H1 (cell line): ENCODE data around the gene LPO. TPM values are rescaled to one million over a fixed set of nuclear protein-coding genes. Genes with fewer than 3 reads are reported as not detected.

Source experiments
- CTCF ChIA-PET: fragments of 300-600 bp; sonication (Branson Sonifier 250); formaldehyde crosslinking; loops from one replicate; lab custom pipeline; 2021; ENCODE audit not compliant: partially characterized antibody; lab: Charles Lee
- POLR2A ChIA-PET: fragments of 300-600 bp; sonication (Branson Sonifier 250); formaldehyde crosslinking; loops from one replicate; lab custom pipeline; 2021; ENCODE audit warnings: inconsistent platforms; ENCODE audit not compliant: partially characterized antibody; lab: Charles Lee
- DNase-seq, 2 experiments: peaks; one replicate each; pipeline versions ENCODE4 v3.0.0 to v3.0.0-alpha.2; 2010 to 2022; ENCODE audit warnings: low spot score in 2 of 2, low read depth in 1 of 2, mixed read lengths in 1 of 2
- FAIRE-seq: peaks from 2 replicates; lab custom pipeline; 2011; peaks lifted over from hg19 to GRCh38; lab: Jason Lieb, UNC
- H2AFZ ChIP-seq: 2 replicates; pipeline ENCODE4 v1.8.1; 2012; ENCODE audit warnings: low read length, inconsistent platforms
- H2AK5ac ChIP-seq: 2 replicates; pipeline ENCODE4 v1.6.1; 2013; ENCODE audit warnings: low read depth, low read length
- H2BK120ac ChIP-seq: replicated peaks from 2 replicates; pipeline ENCODE3; 2013; ENCODE audit warnings: low read depth, low read length, inconsistent platforms
- H2BK12ac ChIP-seq: 2 replicates; pipeline ENCODE4 v1.6.1; 2013; ENCODE audit warnings: low read depth, low read length
- H2BK15ac ChIP-seq: 2 replicates; pipeline ENCODE4 v1.6.1; 2013; ENCODE audit warnings: low read length
- H2BK20ac ChIP-seq: 2 replicates; pipeline ENCODE4 v1.6.1; 2013; ENCODE audit warnings: low read length
- H2BK5ac ChIP-seq: 2 replicates; pipeline ENCODE4 v1.6.1; 2013; ENCODE audit warnings: low read depth, low read length
- H3K14ac ChIP-seq: 2 replicates; pipeline ENCODE4 v1.6.1; 2013; ENCODE audit warnings: inconsistent platforms; ENCODE audit not compliant: insufficient read length
- H3K18ac ChIP-seq: 2 replicates; pipeline ENCODE4 v1.6.1; 2013; ENCODE audit warnings: low read length; ENCODE audit errors: extremely low read depth
- H3K23ac ChIP-seq: 2 replicates; pipeline ENCODE4 v1.6.1; 2013; ENCODE audit warnings: inconsistent platforms; ENCODE audit not compliant: insufficient read length
- H3K23me2 ChIP-seq: 2 replicates; pipeline ENCODE4 v1.6.1; 2013; ENCODE audit warnings: low read depth, low read length
- H3K27ac ChIP-seq: 2 replicates; pipeline ENCODE4 v1.6.1; 2011; ENCODE audit warnings: low read depth, low read length, inconsistent platforms
- H3K27me3 ChIP-seq, 4 experiments: replicated peaks in 1 of 4; 1 replicate in 1 of 4; 2 replicates in 3 of 4; pipeline versions ENCODE4 v1.6.1 to v1.8.1; 2011 to 2013; ENCODE audit warnings: low read length in 3 of 4, mild to moderate bottlenecking in 3 of 4, inconsistent platforms in 2 of 4, mixed read lengths in 2 of 4, moderate library complexity in 1 of 4; ENCODE audit not compliant: control insufficient read depth in 3 of 4, insufficient read depth in 3 of 4; ENCODE audit errors: extremely low read depth in 1 of 4
- H3K36me3 ChIP-seq, 4 experiments: 2 replicates each; pipeline versions ENCODE4 v1.6.1 to v1.8.1; 2011 to 2013; ENCODE audit warnings: mild to moderate bottlenecking in 4 of 4, low read length in 3 of 4, moderate library complexity in 2 of 4, control low read depth in 1 of 4, inconsistent platforms in 1 of 4; ENCODE audit not compliant: insufficient read depth in 4 of 4, control insufficient read depth in 2 of 4
- H3K4ac ChIP-seq: replicated peaks from 2 replicates; pipeline ENCODE3; 2013; ENCODE audit warnings: low read length, low read depth, mixed read lengths, inconsistent platforms; ENCODE audit not compliant: insufficient read length
- H3K4me1 ChIP-seq, 4 experiments: replicated peaks in 1 of 4; 1 replicate in 1 of 4; 2 replicates in 3 of 4; pipeline versions ENCODE4 v1.6.1 to v1.8.1; 2011 to 2013; ENCODE audit warnings: low read length in 3 of 4, inconsistent platforms in 2 of 4, mixed read lengths in 1 of 4; ENCODE audit not compliant: insufficient read depth in 4 of 4, control insufficient read depth in 3 of 4
- H3K4me2 ChIP-seq, 2 experiments: 2 replicates each; pipeline versions ENCODE4 v1.6.1 to v1.8.1; 2011 to 2013; ENCODE audit warnings: low read depth in 2 of 2, low read length in 2 of 2, control low read depth in 1 of 2, inconsistent platforms in 1 of 2, mild to moderate bottlenecking in 1 of 2; ENCODE audit not compliant: insufficient read depth in 1 of 2
- H3K4me3 ChIP-seq, 4 experiments: fragments of 200-600, 300-600 bp in 1 of 4; sonication (generic), shearing (Covaris generic), sonication (Bioruptor Twin) in 1 of 4; 2 replicates each; pipeline versions ENCODE4 v1.5.1 to v1.8.1; 2011 to 2016; ENCODE audit warnings: low read length in 4 of 4, low read depth in 3 of 4, control low read depth in 2 of 4, inconsistent platforms in 2 of 4, mild to moderate bottlenecking in 2 of 4, mixed read lengths in 1 of 4, moderate library complexity in 1 of 4; ENCODE audit not compliant: insufficient read depth in 2 of 4; ENCODE audit errors: extremely low read depth in 1 of 4
- H3K56ac ChIP-seq: replicated peaks from 2 replicates; pipeline ENCODE3; 2013; ENCODE audit warnings: low read depth, mild to moderate bottlenecking, mixed read lengths, low read length, inconsistent platforms; ENCODE audit not compliant: insufficient read length
- H3K79me1 ChIP-seq: 2 replicates; pipeline ENCODE4 v1.6.1; 2013; ENCODE audit warnings: low read depth, low read length, control low read depth
- H3K79me2 ChIP-seq, 2 experiments: 2 replicates each; pipeline versions ENCODE4 v1.6.1 to v1.8.1; 2012 to 2013; ENCODE audit warnings: low read length in 2 of 2, mild to moderate bottlenecking in 2 of 2, inconsistent platforms in 1 of 2; ENCODE audit not compliant: insufficient read depth in 2 of 2, control insufficient read depth in 1 of 2
- H3K9ac ChIP-seq, 4 experiments: replicated peaks in 1 of 4; 1 replicate in 1 of 4; 2 replicates in 3 of 4; pipeline versions ENCODE4 v1.6.1 to v1.8.1; 2011 to 2013; ENCODE audit warnings: low read depth in 3 of 4, low read length in 3 of 4, control low read depth in 2 of 4, mild to moderate bottlenecking in 2 of 4, moderate library complexity in 2 of 4, inconsistent platforms in 1 of 4; ENCODE audit errors: extremely low read depth in 1 of 4
- H3K9me3 ChIP-seq, 2 experiments: 2 replicates each; pipeline versions ENCODE4 v1.6.1 to v1.8.1; 2012 to 2013; ENCODE audit warnings: mild to moderate bottlenecking in 2 of 2, moderate library complexity in 2 of 2, control low read depth in 1 of 2, inconsistent platforms in 1 of 2, low read depth in 1 of 2, low read length in 1 of 2, mixed read lengths in 1 of 2; ENCODE audit not compliant: insufficient read depth in 2 of 2
- H4K20me1 ChIP-seq, 2 experiments: replicated peaks in 1 of 2; 2 replicates each; pipeline versions ENCODE3 to v1.8.1; 2011 to 2013; ENCODE audit warnings: inconsistent platforms in 2 of 2, low read length in 2 of 2, mild to moderate bottlenecking in 1 of 2; ENCODE audit not compliant: insufficient read depth in 2 of 2, control insufficient read depth in 1 of 2
- H4K5ac ChIP-seq: 2 replicates; pipeline ENCODE4 v1.6.1; 2013; ENCODE audit warnings: low read length, low read depth, mixed read lengths, inconsistent platforms; ENCODE audit not compliant: insufficient read length
- H4K8ac ChIP-seq: 2 replicates; pipeline ENCODE4 v1.8.0; 2013; ENCODE audit warnings: mild to moderate bottlenecking, moderate library complexity, low read length, inconsistent platforms; ENCODE audit not compliant: insufficient read depth; ENCODE audit errors: extremely low read depth
- H4K91ac ChIP-seq: replicated peaks from 2 replicates; pipeline ENCODE3; 2013; ENCODE audit warnings: low read length, mixed read lengths, inconsistent platforms; ENCODE audit not compliant: insufficient read length
- CREB1 ChIP-seq: IDR thresholded peaks from 2 replicates; pipeline ENCODE4 v1.6.1; 2012; ENCODE audit warnings: inconsistent platforms
- RFX5 ChIP-seq: IDR thresholded peaks from 2 replicates; pipeline ENCODE4 v1.6.1; 2011; ENCODE audit warnings: low read depth, low read length, improper control_type of control experiment, borderline replicate concordance
- WGBS, 2 experiments: shearing (Covaris generic) in 1 of 2; methylation state at CpG; one replicate each; pipeline versions ENCODE4 v1.1.6 to v1.1.7; 2013 to 2015; ENCODE audit warnings: low lambda C conversion rate in 2 of 2, mixed read lengths in 2 of 2, inconsistent platforms in 1 of 2, low coverage in 1 of 2, missing lambda C conversion rate in 1 of 2; ENCODE audit not compliant: insufficient replicate concordance in 2 of 2, insufficient coverage in 1 of 2, insufficient read length in 1 of 2; ENCODE audit errors: extremely low coverage in 1 of 2, missing lambda C conversion rate in 1 of 2; 5-methylcytosine and 5-hydroxymethylcytosine counted together
- polyA plus RNA-seq, 7 experiments: library from polyadenylated mRNA; depleted of rRNA in 3 of 7; stranded (reverse) in 5 of 7; unstranded in 2 of 7; fragments of >200 nt in 5 of 7; fragments of 200-250 nt in 2 of 7; gene quantifications; 1 replicate in 5 of 7; 2 replicates in 1 of 7; 4 replicates in 1 of 7; pipeline versions ENCODE4 v1.2.1 to v1.2.3, GENCODE V29; 2011 to 2013; ENCODE audit warnings: missing spikeins in 2 of 7, mixed read lengths in 2 of 7
- total RNA-seq: library from RNA; stranded (reverse); fragmentation: NEBNext Ultra II Directional; extraction: Animal tissue kit (Norgen Biotek cat#: 25700); gene quantifications from 2 replicates; pipeline ENCODE4 v1.2.1, GENCODE V29; 2021

The LPO gene
- total and polyA plus RNA-seq, 2 of the 8 experiments (the other 6 are each of a cell fraction or from before 2014, with no cell fraction given), result 0.38 to 0.52 TPM

GRCh38 chr17:58239987-58240386 is 1.6 kb downstream of the LPO start:
- Histone ChIP-seq H4K91ac (no peak overlapping the region), H4K8ac (no peak overlapping the region), H3K27me3 (peaks cover 0 to 9% (median 5%) of the 10 kb centered on the region in 4 experiments; a peak in 4 of 7 replicates), H3K36me3 (no peaks in the 10 kb centered on the region), H3K56ac (no peak overlapping the region), H3K4me2 (no peak overlapping the region), H2AFZ (no peak overlapping the region), H3K4me3 (no peak overlapping the region), H3K23ac (no peak overlapping the region), H3K9me3 (no peaks in the 10 kb centered on the region), H3K4me1 (peaks cover 0 to 7% (median 0%) of the 10 kb centered on the region in 4 experiments; a peak in 3 of 7 replicates), H4K5ac (no peak overlapping the region), H4K20me1 (no peaks in the 10 kb centered on the region), H2BK20ac (no peak overlapping the region), H2BK120ac (no peak overlapping the region), H2BK12ac (no peak overlapping the region), H3K23me2 (no peaks in the 10 kb centered on the region), H3K79me2 (no peaks in the 10 kb centered on the region), H3K27ac (no peak overlapping the region), H3K4ac (no peak overlapping the region), H2AK5ac (no peak overlapping the region), H3K9ac (no peak overlapping the region), H2BK5ac (no peak overlapping the region), H3K79me1 (no peaks in the 10 kb centered on the region), H3K14ac (no peak overlapping the region), H3K18ac (no peak overlapping the region), H2BK15ac (no peak overlapping the region)
- CTCF ChIA-PET, result interaction anchor here (4.5 kb wide), 1 partner anchor 9 kb away, joined by 50 read pairs; no protein-coding TSS in a partner anchor
- POLR2A ChIA-PET, result no interaction called here
- 90% methylated on average over 1 of the region's 1 CpG; no CpG with 5 or more reads in 1 of the 2 experiments for WGBS, 2 experiments
- FAIRE-seq, result no peak
- TF ChIP-seq RFX5, result no peak
- no peak for TF ChIP-seq CREB1
- DNase-seq, result no peak
